ENCODE data around the gene ARSK.

Gene ARSK

GRCh38 chr5:95554647-95555548 lies at the start of gene ARSK, which contains the start of gene SKIC3:
Gene ARSK (plus strand): TSS chr5:95555101. CDS start chr5:95555279, 178 bp downstream.
Gene SKIC3 (minus strand): TSS chr5:95554977. CDS start chr5:95547150, 7,827 bp downstream.
- DNase-seq, result peak; percentile 96

GRCh38 chr5:95508550-95508949 lies 46.4 kb upstream of the ARSK start:
- no peak for DNase-seq

- DNase-seq, result no peak
Measured at GRCh38 chr5:95511606-95512005, 43.3 kb upstream of the ARSK start.

GRCh38 chr5:95518417-95518816 lies 36.5 kb upstream of the ARSK start:
- no peak for DNase-seq

GRCh38 chr5:95519151-95519550 lies 35.8 kb upstream of the ARSK start:
- DNase-seq, result no peak

- no peak for DNase-seq
Measured at GRCh38 chr5:95519681-95520080, 35.2 kb upstream of the ARSK start.

GRCh38 chr5:95520206-95520605 lies 34.7 kb upstream of the ARSK start:
- DNase-seq, result no peak

- DNase-seq, result no peak
Measured at GRCh38 chr5:95524423-95524822, 30.5 kb upstream of the ARSK start.

GRCh38 chr5:95526871-95527270 lies 28.0 kb upstream of the ARSK start:
- DNase-seq, result no peak

- no peak for DNase-seq
Measured at GRCh38 chr5:95528565-95528964, 26.3 kb upstream of the ARSK start.

GRCh38 chr5:95530416-95530815 lies 24.5 kb upstream of the ARSK start:
- DNase-seq, result no peak

GRCh38 chr5:95531491-95531890 lies 23.4 kb upstream of the ARSK start:
- DNase-seq, result no peak

GRCh38 chr5:95532415-95532814 lies 22.5 kb upstream of the ARSK start:
- no peak for DNase-seq

GRCh38 chr5:95533106-95533505 lies 21.8 kb upstream of the ARSK start:
- no peak for DNase-seq

GRCh38 chr5:95533761-95534160 lies 21.1 kb upstream of the ARSK start:
- DNase-seq, result no peak

GRCh38 chr5:95537501-95537900 lies 17.4 kb upstream of the ARSK start:
- DNase-seq, result no peak

- DNase-seq, result no peak
Measured at GRCh38 chr5:95543017-95543705, 11.7 kb upstream of the ARSK start.

- no peak for DNase-seq
Measured at GRCh38 chr5:95549030-95549429, 5.9 kb upstream of the ARSK start.

- no peak for DNase-seq
Measured at GRCh38 chr5:95554331-95554646, 612 bp upstream of the ARSK start.

GRCh38 chr5:95555553-95555952 lies 652 bp downstream of the ARSK start:
- DNase-seq, result no peak

GRCh38 chr5:95557841-95558240 lies 2.9 kb downstream of the ARSK start:
- DNase-seq, result no peak

GRCh38 chr5:95562282-95562681 lies 7.4 kb downstream of the ARSK start:
- DNase-seq, result no peak

- DNase-seq, result no peak
Measured at GRCh38 chr5:95563367-95563766, 8.5 kb downstream of the ARSK start.

GRCh38 chr5:95564450-95564849 lies 9.5 kb downstream of the ARSK start:
- DNase-seq, result no peak

Data from NCI-H187 treated with DMSO at 0.1 percent for 48 hours (cell line).